GM18868 (cell line): ENCODE measurements around the gene FAM13B.
"Not testable (repeated sequence)": the region's sequence is repeated elsewhere in the genome, so short reads cannot be mapped to it uniquely, and the experiment has no call there.

ENCODE experiments used
- ATAC-seq: cut with Tn5 transposase; IDR thresholded peaks from one replicate; pipeline ENCODE4 v1.9.1; 2021; ENCODE audit warnings: mild to moderate bottlenecking, moderate library complexity; ENCODE audit not compliant: unreplicated experiment

Gene FAM13B

DNA sequence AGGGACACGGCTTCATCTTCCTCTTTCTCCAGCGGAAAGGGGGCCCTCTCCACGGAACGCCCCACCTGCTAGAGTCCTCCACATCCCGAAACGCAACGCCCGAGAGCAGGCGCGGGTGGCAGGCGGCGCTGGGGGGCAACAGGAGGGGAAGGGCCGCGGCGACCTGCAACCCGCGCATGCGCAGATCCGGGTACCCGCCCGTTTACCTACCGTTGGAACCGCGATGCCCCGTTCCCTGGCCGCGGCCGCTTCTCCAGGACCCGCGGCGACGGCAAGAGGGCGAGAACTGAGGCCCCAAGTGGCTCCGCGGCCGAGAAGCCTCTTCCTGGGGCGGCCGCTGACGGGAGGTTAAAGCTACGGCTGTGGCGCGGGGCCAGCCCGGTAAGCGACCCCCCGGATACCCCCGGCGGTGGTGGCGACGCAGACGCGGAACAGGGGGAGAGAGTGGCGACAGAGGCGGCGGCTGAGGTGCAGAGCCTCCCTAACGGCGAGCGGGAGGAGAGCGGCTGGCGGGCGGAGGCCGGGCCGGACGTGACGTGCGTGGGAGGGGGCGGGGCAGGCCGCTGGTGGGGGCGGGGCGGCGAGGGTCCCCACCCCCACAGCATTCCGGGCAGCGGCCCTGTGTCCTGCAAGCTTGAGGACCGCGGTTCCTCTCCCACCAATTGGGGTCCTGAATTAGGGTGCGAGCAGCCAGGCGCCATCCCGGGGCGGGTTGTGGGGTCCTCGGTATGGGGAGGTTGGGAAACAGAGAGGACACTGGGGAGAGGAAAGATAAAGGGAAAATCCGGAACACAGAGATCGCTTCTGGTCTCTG is at the start of gene FAM13B:
FAM13B (minus strand) TSS at position 508 of the 814 bp plus-strand sequence. CDS start 13,968 bp downstream, outside the sequence.
- ATAC-seq, result peak; percentile 60

DNA sequence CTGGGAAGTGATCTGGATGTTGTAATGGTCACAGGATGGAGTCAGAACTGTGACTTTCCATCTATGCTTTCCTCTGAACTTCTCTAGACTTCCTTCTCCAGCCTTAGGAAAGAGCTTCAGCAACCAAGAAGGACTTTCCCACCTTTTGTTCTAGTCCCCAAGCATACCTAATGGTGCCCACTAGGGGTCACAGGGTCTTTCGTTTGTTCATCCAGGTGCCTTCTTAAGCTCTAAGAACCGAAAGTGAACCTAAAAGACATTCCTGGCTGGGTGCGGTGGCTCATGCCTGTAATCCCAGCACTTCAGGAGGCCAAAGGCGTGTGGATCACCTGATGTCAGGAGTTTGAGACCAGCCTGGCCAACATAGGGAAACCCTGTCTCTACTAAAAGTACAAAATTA is 49.2 kb upstream of the FAM13B start:
- ATAC-seq, result no peak

DNA sequence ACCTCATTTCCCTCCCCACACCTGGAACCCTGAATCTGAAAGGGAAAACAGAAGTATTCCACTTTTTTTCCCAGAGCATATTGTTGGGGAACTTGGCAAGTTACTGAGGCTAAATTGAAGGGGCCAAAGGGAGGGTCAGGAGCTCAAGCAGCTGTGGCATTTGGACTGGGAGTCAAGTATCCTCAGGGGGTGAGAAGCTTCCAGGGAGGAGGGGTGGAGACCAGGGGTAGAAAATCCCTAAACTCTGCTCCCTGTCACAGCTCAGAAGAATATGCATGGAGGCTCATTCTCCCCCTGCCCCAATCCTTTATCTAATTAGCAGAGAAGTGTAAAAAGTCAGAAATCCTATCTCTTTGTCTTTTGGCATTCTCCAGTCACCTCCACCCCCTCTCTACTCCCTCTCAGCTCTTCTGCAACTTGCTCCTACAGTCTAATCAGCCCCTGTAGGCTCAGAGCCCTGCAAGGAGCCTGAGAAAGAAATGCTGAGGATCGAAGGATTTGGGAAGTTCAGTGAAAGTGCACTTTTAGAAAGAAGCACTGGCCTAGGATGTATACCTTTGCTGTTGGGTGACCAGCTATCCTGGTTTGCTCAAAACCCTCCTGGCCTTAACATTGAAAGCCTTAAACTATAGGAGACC is 45.2 kb upstream of the FAM13B start:
- no peak for ATAC-seq

DNA sequence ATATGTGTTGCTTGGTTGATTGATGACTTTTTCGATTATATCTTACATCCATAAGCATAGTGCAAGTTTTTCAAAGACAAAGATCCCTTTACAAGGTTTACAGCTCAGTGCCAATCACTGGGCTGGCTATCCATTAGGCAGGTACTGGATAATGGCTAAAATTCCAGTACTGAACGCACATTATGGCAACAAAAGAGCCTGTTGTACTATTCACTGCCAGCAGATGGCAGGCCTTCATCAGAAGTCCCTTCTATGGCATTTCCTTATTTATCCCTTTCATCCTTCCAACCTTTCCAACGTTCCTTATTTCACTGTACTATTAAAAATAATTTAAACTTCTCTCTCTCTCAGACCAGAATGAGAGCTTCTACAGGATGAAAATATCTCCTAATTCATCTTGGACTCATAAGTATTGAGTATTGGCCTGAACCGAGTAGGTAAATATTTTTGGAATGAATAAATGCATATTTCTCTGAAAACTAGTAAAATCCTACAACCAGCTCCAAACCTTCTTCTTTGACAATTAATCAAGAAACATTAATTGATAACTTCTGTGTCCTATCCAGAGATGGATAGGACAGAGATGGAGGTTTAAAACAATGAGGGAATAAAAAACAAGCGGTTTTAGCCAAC is 44.3 kb upstream of the FAM13B start:
- no peak for ATAC-seq

DNA sequence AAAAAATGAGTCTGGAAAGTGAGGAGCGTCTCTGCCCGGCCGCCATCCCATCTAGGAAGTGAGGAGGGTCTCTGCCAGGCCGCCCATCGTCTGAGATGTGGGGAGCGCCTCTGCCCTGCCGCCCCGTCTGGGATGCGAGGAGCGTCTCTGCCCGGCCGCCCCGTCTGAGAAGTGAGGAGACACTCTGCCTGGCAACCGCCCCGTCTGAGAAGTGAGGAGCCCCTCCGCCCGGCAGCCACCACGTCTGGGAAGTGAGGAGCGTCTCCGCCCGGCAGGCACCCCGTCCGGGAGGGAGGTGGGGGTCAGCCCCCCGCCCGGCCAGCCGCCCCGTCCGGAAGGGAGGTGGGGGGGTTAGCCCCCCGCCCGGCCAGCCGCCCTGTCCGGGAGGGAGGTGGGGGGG is 37.1 kb upstream of the FAM13B start:
- not testable (repeated sequence) for ATAC-seq

DNA sequence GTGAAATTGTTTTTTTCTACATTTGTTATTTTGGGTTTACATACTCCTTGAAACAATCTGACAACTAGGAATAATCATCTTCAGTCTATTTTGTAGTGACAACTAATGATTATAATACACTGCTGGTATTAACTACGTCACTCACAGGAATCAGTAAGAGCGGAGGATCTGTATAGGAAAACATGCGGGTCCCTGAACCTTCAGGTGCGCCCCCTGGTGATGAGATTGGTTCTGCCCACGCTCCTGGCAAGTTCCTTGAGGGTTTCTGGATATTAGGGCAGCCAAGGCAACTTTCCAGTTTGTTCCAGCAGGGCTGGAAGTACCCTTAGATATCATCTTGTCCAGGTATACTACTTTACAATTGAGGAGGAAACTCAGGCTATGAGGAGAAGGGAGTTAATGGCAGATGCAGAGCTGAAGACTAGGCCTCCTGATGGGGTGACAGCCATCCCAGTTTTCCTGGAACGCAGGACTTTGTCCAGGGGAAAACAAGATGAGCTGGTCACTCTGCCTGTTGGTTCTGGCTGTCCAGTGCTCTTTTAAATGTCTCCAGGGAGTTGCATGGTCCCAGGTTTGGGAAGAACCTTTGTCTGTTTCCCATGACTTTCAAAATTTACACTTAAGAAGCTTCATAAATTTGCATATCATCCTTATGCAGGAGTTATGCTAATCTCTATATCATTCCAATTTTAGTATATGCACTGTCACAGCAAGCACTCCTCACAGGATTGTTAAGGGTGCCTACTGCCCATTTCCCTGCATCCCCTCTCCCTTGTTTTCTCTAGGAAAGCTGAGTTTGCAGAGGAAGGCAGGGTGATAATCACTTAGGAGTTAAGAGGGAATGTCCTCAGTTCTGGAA is 36.1 kb upstream of the FAM13B start:
- ATAC-seq, result no peak

DNA sequence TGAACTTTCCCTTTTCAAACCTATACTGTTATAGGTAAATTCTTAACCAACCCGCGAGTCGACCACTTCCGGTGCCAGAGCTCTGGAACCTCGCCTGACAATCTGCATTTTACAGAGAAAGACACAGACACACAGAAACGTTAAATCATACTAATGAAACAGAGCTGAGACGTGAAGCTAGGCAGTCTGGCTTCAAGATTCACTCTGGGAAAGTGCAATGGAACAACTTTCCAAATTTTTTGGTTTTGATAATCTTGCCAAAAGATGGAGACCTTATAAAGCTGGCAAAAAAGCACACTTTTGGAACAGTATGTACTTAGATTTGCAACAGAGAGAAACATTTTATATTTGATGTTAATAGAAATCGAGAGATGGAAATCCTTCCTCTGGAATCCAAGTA is 35.1 kb upstream of the FAM13B start:
- no peak for ATAC-seq

DNA sequence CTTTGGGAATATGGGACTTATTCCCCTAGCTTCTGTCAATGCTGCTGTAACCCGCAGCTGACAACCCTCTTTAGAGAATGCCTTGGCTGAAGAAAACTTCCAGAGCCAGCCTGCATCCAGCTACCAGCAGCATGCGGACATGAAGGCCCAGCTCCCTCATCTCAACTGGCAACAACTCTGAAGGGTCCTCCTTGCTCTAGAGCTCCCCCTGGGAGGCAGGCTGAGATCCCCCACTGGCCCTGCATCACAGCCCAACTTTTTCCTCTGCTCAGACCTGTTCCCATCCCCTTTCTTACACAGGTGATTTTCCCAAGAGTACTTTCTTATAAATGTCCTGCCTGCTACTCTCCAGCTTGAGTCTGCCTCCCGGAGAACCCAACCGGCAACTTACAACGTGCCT is 32.2 kb upstream of the FAM13B start:
- ATAC-seq, result no peak

DNA sequence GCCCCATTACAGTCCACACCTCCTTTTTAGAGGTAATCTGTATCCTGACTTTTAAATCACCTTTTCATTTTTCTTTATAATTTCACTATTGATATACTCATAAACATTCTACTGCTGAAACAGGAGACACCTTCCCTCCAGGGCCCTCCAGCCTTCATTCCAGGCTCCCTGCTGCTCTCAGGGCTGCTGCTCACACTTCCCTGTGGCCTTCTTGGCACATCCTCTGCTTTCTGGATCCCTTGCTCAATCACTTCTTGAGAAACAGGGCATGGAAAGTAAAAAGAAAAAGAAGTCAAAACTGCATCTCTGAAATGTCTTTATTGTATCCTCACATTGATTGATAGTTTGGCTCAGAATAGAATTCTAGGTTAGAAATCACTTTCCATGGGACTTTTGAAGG is 31.6 kb upstream of the FAM13B start:
- ATAC-seq, result no peak

DNA sequence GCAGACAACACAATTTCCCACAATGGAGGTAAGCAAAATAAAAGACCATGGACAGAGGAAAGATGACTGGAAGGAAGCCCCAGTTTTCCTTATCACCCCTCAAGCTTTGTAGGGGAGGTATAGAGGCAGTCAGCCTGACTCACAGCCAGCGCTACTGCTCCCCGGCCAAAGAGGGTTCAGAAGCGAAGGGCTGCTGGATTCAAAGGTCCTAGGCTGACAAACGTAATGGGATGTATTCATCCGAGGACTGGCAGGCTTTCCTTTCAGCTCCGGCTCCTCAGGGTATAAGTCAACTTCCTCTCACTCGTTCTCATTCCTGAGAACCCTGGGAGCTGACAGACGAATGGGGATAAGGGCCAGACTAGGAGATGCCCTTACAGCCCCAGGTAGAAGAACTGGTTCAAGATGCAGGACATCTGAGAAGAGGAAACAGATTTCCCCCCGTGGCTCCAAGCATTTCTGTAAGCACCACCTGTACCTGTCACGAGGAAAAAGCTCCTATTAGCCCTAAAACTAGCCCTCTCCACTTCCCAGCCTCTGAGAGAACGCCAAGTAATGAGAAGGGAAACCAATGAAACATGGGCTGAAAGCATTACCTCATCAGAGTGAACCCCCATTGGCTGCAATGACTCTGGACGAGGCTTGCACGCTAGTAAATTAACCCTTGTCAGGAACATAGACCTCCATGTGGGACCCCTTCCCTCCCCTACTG is 22.1 kb upstream of the FAM13B start:
- no peak for ATAC-seq

DNA sequence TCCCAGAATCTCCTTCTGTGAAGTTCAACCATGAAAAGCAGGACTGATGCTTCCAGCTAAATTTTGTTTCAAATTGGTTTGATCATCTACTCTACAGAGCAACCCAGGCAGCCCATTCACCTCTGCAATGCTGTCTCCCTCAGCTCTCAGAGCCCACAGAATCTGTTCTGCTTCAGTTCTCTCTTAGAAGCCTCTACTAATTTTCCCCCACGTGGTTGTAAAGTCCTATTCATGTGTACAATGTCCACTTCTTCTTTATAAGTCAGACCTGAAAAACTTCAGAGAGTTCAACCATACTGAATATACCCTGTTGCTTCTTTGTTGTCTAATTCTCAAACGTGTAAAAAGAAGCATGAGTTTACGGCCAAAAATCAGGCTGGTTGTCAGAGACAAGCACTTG is 21.3 kb upstream of the FAM13B start:
- no peak for ATAC-seq

DNA sequence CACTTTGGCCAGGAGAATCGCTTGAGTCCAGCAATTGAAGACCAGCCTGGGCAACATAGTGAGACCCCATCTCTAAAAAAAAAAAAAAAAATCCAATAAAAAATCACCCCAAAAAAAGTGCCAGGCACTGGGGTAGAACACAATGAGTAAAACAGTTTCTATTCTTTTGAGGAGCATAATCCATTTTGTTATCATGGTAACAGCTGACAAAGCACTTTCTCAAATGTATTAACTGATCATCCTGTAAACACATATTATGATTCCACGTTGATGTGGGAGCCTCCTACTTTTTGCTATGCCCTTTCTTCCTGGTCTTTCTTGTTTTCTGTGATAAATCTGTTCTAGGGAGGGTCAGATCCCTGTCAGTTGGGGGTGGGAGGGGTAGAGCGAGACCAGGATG is 20.7 kb upstream of the FAM13B start:
- no peak for ATAC-seq

DNA sequence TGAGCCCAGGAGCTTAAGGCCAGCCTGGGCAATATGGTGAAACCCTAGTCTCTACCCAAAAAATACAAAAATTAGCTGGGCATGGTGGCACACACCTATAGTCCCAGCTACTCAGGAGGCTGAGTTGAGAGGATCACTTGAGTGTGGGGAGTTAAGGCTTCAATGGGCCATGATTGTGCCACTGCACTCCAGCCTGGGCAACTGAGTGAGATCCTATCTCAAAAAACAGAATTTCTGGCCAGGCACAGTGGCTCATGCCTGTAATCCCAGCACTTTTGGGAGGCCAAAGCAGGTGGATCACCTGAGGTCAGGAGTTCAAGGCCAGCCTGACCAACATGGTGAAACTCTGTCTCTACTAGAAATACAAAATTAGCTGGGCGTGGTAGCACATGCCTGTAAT is 19.8 kb upstream of the FAM13B start:
- ATAC-seq, result not testable (repeated sequence)

DNA sequence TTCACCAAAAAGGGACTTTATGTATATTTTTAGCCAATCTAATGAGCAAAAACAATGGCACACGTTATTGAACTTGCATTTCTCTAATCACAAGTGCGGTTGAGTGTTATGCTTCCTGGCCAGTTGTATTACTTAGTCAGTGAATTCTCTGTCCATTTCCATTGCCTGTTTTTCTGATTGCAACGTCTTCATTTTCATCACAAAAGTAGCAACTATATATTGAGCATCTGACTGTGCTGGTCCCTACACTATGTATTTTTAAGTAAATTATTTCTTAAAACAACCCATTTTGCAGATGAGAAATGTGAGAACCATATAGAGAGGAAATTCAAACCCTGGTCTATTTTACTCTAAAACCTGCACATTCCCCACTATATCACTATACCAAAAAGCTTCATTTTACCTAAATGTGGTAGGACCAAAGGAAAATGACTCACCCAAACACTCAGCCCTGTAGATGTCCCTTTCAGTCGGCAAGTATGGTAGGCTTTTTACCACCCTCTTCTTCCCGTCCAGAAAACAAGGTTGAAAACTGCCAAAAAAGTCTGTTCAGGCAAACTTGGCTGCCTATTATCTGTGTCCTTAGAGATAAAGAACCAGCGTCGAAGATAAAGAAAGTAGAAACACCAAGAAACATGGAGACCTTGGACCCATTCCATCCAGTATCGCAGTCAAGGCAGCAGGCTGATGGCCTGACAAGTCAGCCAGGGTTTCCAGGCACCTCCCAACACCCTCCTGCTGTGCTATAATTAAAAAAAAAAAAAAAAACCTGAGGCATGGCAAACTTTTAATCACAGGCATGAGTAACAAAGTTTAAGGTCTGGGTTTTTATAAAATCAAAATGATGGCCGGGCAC is 18.8 kb upstream of the FAM13B start:
- ATAC-seq, result no peak

DNA sequence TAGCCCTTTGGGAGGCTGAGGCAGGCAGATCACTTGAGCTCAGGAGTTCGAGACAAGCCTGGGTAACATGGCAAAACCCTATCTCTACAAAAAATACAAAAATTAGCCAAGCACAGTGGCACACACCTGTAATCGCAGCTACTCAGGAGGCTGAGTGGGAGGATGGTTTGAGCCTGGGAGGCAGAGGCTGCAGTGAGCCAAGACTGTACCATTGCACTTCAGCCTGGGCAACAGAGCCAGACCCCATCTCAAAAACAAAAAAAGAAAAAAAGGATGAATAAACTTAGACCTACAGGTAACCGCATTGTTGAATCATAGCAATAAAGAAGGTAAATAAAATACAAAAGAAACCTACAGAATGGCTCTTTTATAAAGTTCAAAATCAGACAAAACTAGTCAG is 12.4 kb upstream of the FAM13B start:
- not testable (repeated sequence) for ATAC-seq

DNA sequence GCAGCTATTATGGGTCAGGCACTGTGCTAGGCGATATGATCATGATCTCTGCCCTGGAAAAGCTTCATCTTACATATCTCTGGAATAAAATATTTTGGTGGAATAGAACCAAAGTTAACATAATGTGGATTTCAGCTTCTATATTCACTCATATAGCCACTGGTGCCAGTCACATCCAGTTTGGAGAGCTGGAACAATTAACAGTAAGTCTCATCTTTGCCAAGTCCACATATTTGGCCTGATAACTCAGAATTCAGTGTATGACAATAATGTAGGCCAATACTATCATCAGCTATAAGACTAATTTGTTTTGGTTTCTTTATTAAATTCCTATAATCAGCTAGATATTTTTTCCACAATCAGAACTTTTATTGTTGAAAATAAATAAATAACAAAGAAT is 5.9 kb upstream of the FAM13B start:
- ATAC-seq, result no peak

DNA sequence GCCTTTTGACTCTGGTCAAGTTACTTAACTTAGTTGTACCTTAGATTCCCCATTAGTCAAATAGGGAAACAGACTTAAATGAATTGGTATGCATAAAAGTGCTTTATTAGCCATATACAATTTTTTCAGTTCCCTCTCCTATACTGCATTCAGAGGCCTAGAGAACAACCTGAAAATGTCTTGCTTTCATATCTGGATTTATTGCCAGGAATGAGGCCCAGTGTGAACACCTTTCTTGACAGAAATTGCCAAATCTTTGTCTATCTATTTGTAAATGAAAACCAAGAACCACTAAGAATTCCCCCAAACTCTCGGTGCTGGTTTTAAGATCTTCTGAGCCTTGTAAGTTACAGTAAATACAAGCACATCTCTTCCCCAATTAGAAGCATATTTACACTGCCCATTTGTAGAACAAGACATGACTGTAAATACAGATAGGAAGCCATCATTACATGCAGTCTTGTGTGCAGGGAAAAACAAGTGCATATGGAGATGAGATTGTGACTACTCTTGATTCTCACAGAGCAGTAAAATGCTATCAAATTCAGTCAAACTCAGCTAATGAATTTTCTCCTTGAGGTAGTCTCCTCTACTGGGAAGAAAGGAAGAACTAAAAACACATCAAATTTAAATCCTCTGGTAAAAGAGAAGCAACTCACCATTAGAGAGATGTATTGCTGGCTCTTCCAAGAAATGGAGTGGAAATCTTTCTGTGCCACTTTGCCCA is 5.2 kb upstream of the FAM13B start:
- peak; percentile 34 for ATAC-seq

DNA sequence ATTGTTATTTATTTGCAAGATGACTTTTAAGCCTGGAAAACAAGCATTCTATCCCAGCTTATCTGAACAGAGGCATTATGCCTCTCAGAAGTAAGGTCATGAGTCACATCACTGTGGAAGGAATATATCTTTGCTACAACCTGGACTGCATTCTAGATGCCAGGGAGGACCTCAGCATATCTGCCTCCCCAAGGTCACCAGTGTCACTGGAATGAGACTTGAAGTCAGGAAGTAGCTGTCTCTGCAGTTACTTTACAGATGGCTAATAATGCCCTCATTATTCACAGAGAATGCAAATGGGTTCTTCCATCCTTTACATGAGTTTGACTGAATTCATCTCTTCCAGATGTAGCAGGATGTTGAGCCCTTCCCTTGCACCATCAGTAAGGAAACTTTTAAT is 4.4 kb upstream of the FAM13B start:
- no peak for ATAC-seq
